B cell (primary cell): Measurements from ENCODE around the gene CIP2A. TPM values are rescaled to one million over a fixed set of nuclear protein-coding genes. Genes with fewer than 3 reads are reported as not detected.

Source experiments
- ATAC-seq: fragments of 200-7000 bp; cut with Tn5 transposase; one replicate; pipeline ENCODE4 v1.10.0; 2021; ENCODE audit warnings: low read depth, mild to moderate bottlenecking, moderate number of reproducible peaks, moderate library complexity
- CTCF ChIA-PET: fragments of 350-600 bp; sonication (Branson Sonifier 250); formaldehyde crosslinking; loops from one replicate; lab custom pipeline; 2021; ENCODE audit warnings: antibody characterized with exemption, inconsistent platforms; lab: Charles Lee
- POLR2A ChIA-PET: fragments of 350-600 bp; sonication (Branson Sonifier 250); formaldehyde crosslinking; loops from one replicate; lab custom pipeline; 2021; ENCODE audit warnings: antibody characterized with exemption; lab: Charles Lee
- DNase-seq: peaks from one replicate; pipeline ENCODE4 v3.0.0; 2013
- H2AFZ ChIP-seq: 2 replicates; pipeline ENCODE4 v1.6.1; 2012; ENCODE audit warnings: mild to moderate bottlenecking, low read depth, low read length; ENCODE audit not compliant: insufficient read depth, poor library complexity, severe bottlenecking
- H3K27ac ChIP-seq, 2 donors: 1 replicate in 1 of 2; 2 replicates in 1 of 2; pipeline ENCODE4 v1.5.1; 2012 to 2013; ENCODE audit warnings: low read length in 2 of 2, mild to moderate bottlenecking in 2 of 2, moderate library complexity in 1 of 2
- H3K27me3 ChIP-seq, 4 experiments: fragments of 200-600 bp in 1 of 4; sonication (generic) in 1 of 4; replicated peaks in 1 of 4; 1 replicate in 2 of 4; 2 replicates in 2 of 4; pipeline versions ENCODE4 v1.6.1 to v1.7.0; 2013 to 2016; ENCODE audit warnings: low read length in 3 of 4, mild to moderate bottlenecking in 2 of 4, mixed read lengths in 1 of 4, moderate library complexity in 1 of 4; ENCODE audit not compliant: insufficient read depth in 4 of 4, control insufficient read depth in 3 of 4; ENCODE audit errors: control extremely low read depth in 1 of 4
- H3K36me3 ChIP-seq, 2 experiments: replicated peaks in 1 of 2; 1 replicate in 1 of 2; 2 replicates in 1 of 2; pipeline versions ENCODE4 v1.6.1 to v1.7.1; 2013; ENCODE audit warnings: low read length in 1 of 2; ENCODE audit not compliant: insufficient read depth in 2 of 2, control insufficient read depth in 1 of 2; ENCODE audit errors: control extremely low read depth in 1 of 2, extremely low read depth in 1 of 2
- H3K4me1 ChIP-seq, 2 donors: fragments of 200-600 bp in 1 of 2; sonication (generic) in 1 of 2; 1 replicate in 1 of 2; 2 replicates in 1 of 2; pipeline versions ENCODE4 v1.5.1 to v1.6.1; 2013 to 2017; ENCODE audit warnings: low read length in 2 of 2; ENCODE audit not compliant: control insufficient read depth in 2 of 2, insufficient read depth in 2 of 2
- H3K4me2 ChIP-seq: replicated peaks from 2 replicates; pipeline ENCODE3; 2012; ENCODE audit warnings: mild to moderate bottlenecking, low read depth, low read length; ENCODE audit not compliant: poor library complexity, severe bottlenecking
- H3K4me3 ChIP-seq, 5 experiments: fragments of 200-600 bp in 1 of 5; sonication (generic) in 1 of 5; 1 replicate in 3 of 5; 2 replicates in 2 of 5; pipeline versions ENCODE4 v1.5.1 to v1.7.0; 2011 to 2016; ENCODE audit warnings: low read length in 4 of 5, mild to moderate bottlenecking in 4 of 5, low read depth in 2 of 5, control low read depth in 1 of 5, moderate library complexity in 1 of 5; ENCODE audit not compliant: insufficient read depth in 1 of 5; ENCODE audit errors: control extremely low read depth in 1 of 5, extremely low read depth in 1 of 5
- H3K79me2 ChIP-seq: fragments of 200-600 bp; sonication (generic); one replicate; pipeline ENCODE4 v1.6.0; 2016; ENCODE audit warnings: low read length; ENCODE audit not compliant: control insufficient read depth, insufficient read depth
- H3K9ac ChIP-seq: fragments of 200-600 bp; sonication (generic); 2 replicates; pipeline ENCODE4 v1.6.1; 2017; ENCODE audit warnings: mild to moderate bottlenecking, low read length, moderate library complexity
- H3K9me3 ChIP-seq, 3 donors: one replicate each; pipeline versions ENCODE4 v1.6.1 to v1.7.1; 2013; ENCODE audit warnings: low read length in 2 of 3; ENCODE audit not compliant: control insufficient read depth in 2 of 3, insufficient read depth in 1 of 3; ENCODE audit errors: control extremely low read depth in 1 of 3
- H4K20me1 ChIP-seq: 2 replicates; pipeline ENCODE4 v1.6.0; 2012; ENCODE audit warnings: mild to moderate bottlenecking, low read length; ENCODE audit not compliant: insufficient read depth, control insufficient read depth, poor library complexity, severe bottlenecking
- H3K27ac Mint-ChIP-seq: one replicate; pipeline ENCODE4 v1.8.0; 2021; ENCODE audit warnings: mixed read lengths
- H3K27me3 Mint-ChIP-seq: one replicate; pipeline ENCODE4 v1.8.0; 2021; ENCODE audit warnings: mixed read lengths
- H3K4me1 Mint-ChIP-seq: one replicate; pipeline ENCODE4 v1.8.0; 2021; ENCODE audit warnings: mixed read lengths
- H3K4me3 Mint-ChIP-seq: one replicate; pipeline ENCODE4 v1.8.0; 2021; ENCODE audit warnings: mixed read lengths
- H3K9me3 Mint-ChIP-seq: one replicate; pipeline ENCODE4 v1.8.0; 2022; ENCODE audit warnings: mixed read lengths; ENCODE audit not compliant: insufficient read depth
- CTCF ChIP-seq: fragments of 200-600 bp; IDR thresholded peaks from one replicate; pipeline ENCODE4 v1.8.0; 2022; ENCODE audit warnings: antibody characterized with exemption, mild to moderate bottlenecking
- EZH2 ChIP-seq: IDR thresholded peaks from 2 replicates; pipeline ENCODE4 v1.6.1; 2012; ENCODE audit warnings: borderline replicate concordance, low read depth, mild to moderate bottlenecking, moderate library complexity, low read length; ENCODE audit not compliant: insufficient read depth, poor library complexity, severe bottlenecking
- WGBS: methylation state at CpG from one replicate; pipeline ENCODE4 v1.1.5; 2013; ENCODE audit warnings: missing lambda C conversion rate; ENCODE audit not compliant: insufficient coverage; 5-methylcytosine and 5-hydroxymethylcytosine counted together
- intact Hi-C: fragments of 100-400 bp; cut with micrococcal nuclease; formaldehyde crosslinking; loops from one replicate; pipeline ENCODE4 v1.10.0; 2022
- polyA plus RNA-seq: library from polyadenylated mRNA; depleted of rRNA; stranded (reverse); fragments of >200 nt; gene quantifications from 2 replicates; pipeline ENCODE4 v1.2.3, GENCODE V29; 2012
- small RNA-seq: library from RNA; depleted of rRNA; stranded (forward); fragments of <200 nt; gene quantifications from one replicate; pipeline ENCODE3, GENCODE V24; 2012; ENCODE audit warnings: low replicate concordance, low read depth; ENCODE audit not compliant: insufficient read length
- total RNA-seq, 2 donors: library from RNA; stranded (reverse); fragments of 120-200 nt in 1 of 2; gene quantifications; 1 replicate in 1 of 2; 2 replicates in 1 of 2; pipeline versions ENCODE4 v1.2.3 to v1.2.4, GENCODE V29; 2013 to 2022

Gene CIP2A
- total and polyA plus RNA-seq, 2 donors (not counting 1 experiment from before 2014, with no cell fraction given) = 2.3 to 11.0 TPM

DNA sequence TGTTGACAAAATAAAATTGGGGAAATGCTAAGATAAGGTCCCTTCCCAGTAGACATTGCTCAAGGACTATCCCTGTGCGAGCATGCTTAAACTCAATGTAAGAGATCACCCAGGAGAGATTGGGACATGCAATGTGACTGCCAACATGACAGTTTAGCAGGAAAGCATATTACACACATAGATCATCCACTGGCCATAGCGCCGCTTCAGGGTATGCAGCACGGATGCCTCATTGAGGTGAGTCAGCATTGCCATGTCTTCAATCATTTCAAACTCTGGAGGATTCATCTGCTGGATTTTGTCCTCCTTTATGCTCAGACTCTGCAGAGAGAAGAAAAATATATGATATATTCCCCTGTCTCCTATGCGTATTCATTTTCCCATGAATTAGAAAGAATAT, 87.7 kb downstream of the CIP2A start:
- intact Hi-C loops = no loop called here
- Mint-ChIP-seq H3K4me3 (no peak overlapping the region), H3K27me3 (no peaks in the 10 kb centered on the region), H3K9me3 (no peaks in the 10 kb centered on the region), H3K27ac (no peak overlapping the region), H3K4me1 (no peaks in the 10 kb centered on the region)
- no peaks in the 10 kb centered on the region for H3K9me3 ChIP-seq
- 100% methylated on average over 1 of the region's 5 CpGs for WGBS
- H3K79me2 ChIP-seq = no peaks in the 10 kb centered on the region
- CTCF ChIA-PET = interaction anchor here (1.2 kb wide), 1 partner anchor 10 kb away, joined by 4 read pairs; no protein-coding TSS in a partner anchor
- no peaks in the 10 kb centered on the region for H3K36me3 ChIP-seq
- no peak overlapping the region for H3K4me3 ChIP-seq
- ATAC-seq = no peak
- TF ChIP-seq EZH2 (no peak), CTCF (no peak)
- H3K4me2 ChIP-seq = no peak overlapping the region
- H3K9ac ChIP-seq = no peak overlapping the region
- POLR2A ChIA-PET = no interaction called here
- H3K27ac ChIP-seq = no peak overlapping the region
- H2AFZ ChIP-seq = no peak overlapping the region
- no peaks in the 10 kb centered on the region for H4K20me1 ChIP-seq
- no peaks in the 10 kb centered on the region for H3K4me1 ChIP-seq
- no peaks in the 10 kb centered on the region for H3K27me3 ChIP-seq
- DNase-seq = no peak

DNA sequence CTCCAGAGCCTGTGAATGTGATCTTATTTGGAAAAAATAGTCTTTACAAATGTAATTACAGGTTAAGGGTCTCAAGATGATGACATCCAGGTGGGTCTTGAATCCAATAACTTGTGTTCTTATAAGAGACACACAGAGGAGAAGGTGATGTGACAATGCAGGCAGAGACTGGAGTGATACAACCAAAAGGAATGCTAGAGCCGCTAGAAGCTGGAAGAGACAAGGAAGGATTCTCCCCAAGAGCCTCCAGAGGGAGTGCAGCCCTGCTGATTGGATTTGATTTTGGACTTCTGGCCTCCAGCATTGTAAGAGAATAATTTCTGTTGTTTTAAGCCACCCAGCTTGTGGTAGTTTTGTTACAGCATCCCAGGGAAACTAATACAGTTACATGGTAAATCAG, 88.5 kb downstream of the CIP2A start:
- Histone ChIP-seq H3K36me3 (no peaks in the 10 kb centered on the region), H4K20me1 (no peaks in the 10 kb centered on the region), H3K4me3 (no peak overlapping the region), H2AFZ (no peak overlapping the region), H3K4me2 (no peak overlapping the region), H3K9ac (no peak overlapping the region), H3K9me3 (no peaks in the 10 kb centered on the region), H3K79me2 (no peaks in the 10 kb centered on the region), H3K27me3 (no peaks in the 10 kb centered on the region), H3K27ac (no peak overlapping the region), H3K4me1 (no peaks in the 10 kb centered on the region)
- DNase-seq = no peak
- no peaks in the 10 kb centered on the region for H3K27me3 Mint-ChIP-seq
- no peak for ATAC-seq
- no peak overlapping the region for H3K27ac Mint-ChIP-seq
- ChIA-PET POLR2A (no interaction called here), CTCF (interaction anchor here (1.1 to 1.2 kb wide), 2 partner anchors 9 to 51 kb away, joined by 3 to 4 read pairs; no protein-coding TSS in a partner anchor)
- H3K9me3 Mint-ChIP-seq = no peaks in the 10 kb centered on the region
- intact Hi-C loops = no loop called here
- TF ChIP-seq EZH2 (no peak), CTCF (no peak)
- H3K4me1 Mint-ChIP-seq = no peaks in the 10 kb centered on the region
- 100% methylated on average over 1 of the region's 1 CpG for WGBS
- H3K4me3 Mint-ChIP-seq = no peak overlapping the region

Small RNA genes lying within 50 kb of the gene (small RNA-seq; reads per million reads assigned to genes)
- gene RF00156 = not detected

Other genes starting within 250 kb of the CIP2A start
- gene MYH15, start 78.8 kb downstream of the CIP2A start, total RNA-seq = 0.07 TPM in 1 of 2 replicates, not detected in the other
- 0.06 and 0.10 TPM in 2 replicates for gene MYH15, start 78.8 kb downstream of the CIP2A start, polyA plus RNA-seq
- 10.5 and 11.1 TPM in 2 replicates for gene DZIP3, start 284 bp upstream of the CIP2A start, total RNA-seq
- gene DZIP3, start 284 bp upstream of the CIP2A start, polyA plus RNA-seq = 6.8 and 9.1 TPM in 2 replicates
- not detected in 2 replicates for gene RETNLB, start 168.0 kb upstream of the CIP2A start, total RNA-seq
- not detected in 2 replicates for gene RETNLB, start 168.0 kb upstream of the CIP2A start, polyA plus RNA-seq
- 0.58 TPM in 1 of 2 replicates, not detected in the other for gene TRAT1, start 233.3 kb upstream of the CIP2A start, total RNA-seq
- gene TRAT1, start 233.3 kb upstream of the CIP2A start, polyA plus RNA-seq = 0.34 and 0.84 TPM in 2 replicates